ENCODE data around the gene SLC38A8.

SLC38A8 gene

DNA sequence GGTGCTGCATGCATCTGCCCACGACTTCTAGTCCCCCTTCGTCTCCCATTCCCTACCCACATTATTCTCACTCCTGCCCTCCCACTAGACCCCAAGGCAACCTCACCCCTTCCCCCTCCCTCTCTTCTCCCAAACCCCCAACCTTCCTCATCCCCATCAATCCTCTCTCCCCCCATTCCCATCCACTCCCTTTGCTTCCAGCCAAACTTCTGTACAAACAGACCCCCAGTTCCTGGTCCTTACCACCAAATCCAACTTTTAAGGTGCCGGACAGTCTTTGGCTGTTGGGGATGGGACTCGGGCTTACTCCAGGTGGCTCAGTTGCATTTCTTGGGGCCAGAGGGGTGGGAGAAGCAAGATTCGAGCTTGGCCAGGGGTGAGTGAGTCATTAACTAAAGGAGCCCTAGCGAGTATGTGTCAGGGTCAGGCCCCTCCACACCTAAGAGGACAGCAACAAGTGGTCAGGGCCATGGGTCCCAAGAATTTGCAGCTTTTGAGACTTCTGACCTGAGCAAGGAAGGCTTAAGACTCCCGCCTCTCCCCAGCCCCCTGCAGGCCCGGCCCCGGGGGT lies at the start of gene SLC38A8:
SLC38A8 (minus strand) TSS at position 488 of the 571 bp plus-strand sequence. CDS start 638 bp downstream, outside the sequence.
- no peak for DNase-seq (ENCODE audit: low spot score)
- TF ChIP-seq, protein P1, sequence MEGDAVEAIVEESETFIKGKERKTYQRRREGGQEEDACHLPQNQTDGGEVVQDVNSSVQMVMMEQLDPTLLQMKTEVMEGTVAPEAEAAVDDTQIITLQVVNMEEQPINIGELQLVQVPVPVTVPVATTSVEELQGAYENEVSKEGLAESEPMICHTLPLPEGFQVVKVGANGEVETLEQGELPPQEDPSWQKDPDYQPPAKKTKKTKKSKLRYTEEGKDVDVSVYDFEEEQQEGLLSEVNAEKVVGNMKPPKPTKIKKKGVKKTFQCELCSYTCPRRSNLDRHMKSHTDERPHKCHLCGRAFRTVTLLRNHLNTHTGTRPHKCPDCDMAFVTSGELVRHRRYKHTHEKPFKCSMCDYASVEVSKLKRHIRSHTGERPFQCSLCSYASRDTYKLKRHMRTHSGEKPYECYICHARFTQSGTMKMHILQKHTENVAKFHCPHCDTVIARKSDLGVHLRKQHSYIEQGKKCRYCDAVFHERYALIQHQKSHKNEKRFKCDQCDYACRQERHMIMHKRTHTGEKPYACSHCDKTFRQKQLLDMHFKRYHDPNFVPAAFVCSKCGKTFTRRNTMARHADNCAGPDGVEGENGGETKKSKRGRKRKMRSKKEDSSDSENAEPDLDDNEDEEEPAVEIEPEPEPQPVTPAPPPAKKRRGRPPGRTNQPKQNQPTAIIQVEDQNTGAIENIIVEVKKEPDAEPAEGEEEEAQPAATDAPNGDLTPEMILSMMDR (IDR thresholded peaks at IDR 0.05; ENCODE audit: extremely low read depth, insufficient read depth, missing control alignments) = no peak
- in situ Hi-C loops (cut with MboI; ENCODE audit: low pct_unique_long_range_greater_than_20kb, low sequenced_read_pairs, unreplicated experiment) = no loop called here

DNA sequence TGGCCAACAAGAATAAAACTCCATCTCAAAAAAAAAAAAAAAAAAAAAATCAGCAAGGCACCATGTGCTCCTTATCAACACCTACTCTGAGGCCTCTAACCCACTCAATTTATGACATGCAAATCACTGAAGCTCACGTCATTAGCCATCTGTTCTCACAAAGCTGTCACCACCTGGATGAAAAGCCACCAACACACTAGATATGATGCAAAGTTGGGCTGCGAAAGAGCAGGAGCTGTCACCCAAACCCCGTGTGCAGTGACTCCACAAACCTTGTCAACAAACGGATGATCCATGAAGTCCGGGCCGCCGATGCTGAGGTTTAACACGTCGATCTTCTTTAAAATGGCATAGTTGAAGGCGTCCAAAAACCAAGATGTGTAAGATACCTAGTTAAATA lies 48.9 kb upstream of the SLC38A8 start:
- TF ChIP-seq, protein P1 (IDR thresholded peaks at IDR 0.05; ENCODE audit: extremely low read depth, insufficient read depth, missing control alignments) = no peak
- DNase-seq (ENCODE audit: low spot score) = no peak

DNA sequence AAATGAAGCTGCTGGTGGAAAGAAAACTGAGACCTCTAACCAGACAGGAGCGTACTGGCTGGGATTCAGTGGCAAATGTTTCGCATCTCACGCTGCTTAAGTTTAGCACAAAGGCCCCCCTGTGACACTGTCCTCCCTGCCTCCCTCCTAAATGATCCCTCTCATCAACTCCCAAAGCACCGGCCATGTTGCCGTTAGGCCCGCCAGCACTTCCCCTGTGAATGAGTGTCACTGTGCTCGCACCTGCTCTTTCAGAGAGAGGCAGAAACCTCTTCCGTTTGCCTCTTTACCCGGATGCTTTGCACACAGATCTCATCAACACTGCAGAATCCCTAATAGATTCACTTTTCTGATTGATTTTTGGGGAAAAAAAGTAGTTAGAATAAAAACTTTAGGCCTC lies 47.6 kb upstream of the SLC38A8 start:
- in situ Hi-C loops (cut with MboI; ENCODE audit: low pct_unique_long_range_greater_than_20kb, low sequenced_read_pairs, unreplicated experiment) = no loop called here
- no peak for DNase-seq (ENCODE audit: low spot score)
- TF ChIP-seq, protein P1 (IDR thresholded peaks at IDR 0.05; ENCODE audit: extremely low read depth, insufficient read depth, missing control alignments) = no peak

More for the DNA sequence above, 48.9 kb upstream of the SLC38A8 start:
- in situ Hi-C loops (cut with MboI; ENCODE audit: low pct_unique_long_range_greater_than_20kb, low sequenced_read_pairs, unreplicated experiment) = no loop called here

DNA sequence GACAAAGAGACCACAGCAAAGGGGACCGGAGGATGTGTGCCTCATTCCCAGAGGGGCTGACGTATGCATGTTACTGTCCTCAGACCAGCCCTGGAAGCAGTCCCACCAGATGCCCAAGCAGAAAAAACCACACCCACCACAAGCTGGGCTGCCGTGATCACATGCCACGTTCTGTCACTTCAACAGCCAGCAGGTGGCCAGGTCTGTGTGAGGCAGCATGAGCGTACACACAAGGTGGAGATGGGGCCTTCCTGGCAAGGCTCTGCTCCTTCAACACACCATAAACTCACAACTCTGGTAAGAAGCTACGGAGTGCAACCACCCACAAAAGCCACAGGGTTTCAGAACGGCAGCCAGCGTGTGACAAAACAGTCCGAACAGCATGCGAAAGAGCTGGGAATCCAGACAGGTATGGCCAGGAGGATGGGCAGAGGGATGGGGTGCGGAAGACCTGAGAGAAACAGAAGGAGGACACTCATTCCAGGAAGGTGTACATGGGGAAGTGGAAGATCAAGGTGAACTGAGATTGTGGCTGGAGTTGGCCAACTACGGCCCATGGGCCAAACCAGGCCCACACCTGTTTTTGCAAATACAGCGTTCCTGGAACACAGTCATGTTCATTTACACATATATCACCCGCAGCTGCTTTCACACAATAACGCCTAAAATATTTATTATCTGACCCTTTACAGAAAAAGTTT lies 46.2 kb upstream of the SLC38A8 start:
- peak; percentile 70 for DNase-seq (ENCODE audit: low spot score)
- TF ChIP-seq, protein P1 (IDR thresholded peaks at IDR 0.05; ENCODE audit: extremely low read depth, insufficient read depth, missing control alignments) = peak; percentile 59
- in situ Hi-C loops (cut with MboI; ENCODE audit: low pct_unique_long_range_greater_than_20kb, low sequenced_read_pairs, unreplicated experiment) = loop anchor here (5.0 kb wide), 1 partner anchor 88 kb away; no protein-coding TSS in a partner anchor

DNA sequence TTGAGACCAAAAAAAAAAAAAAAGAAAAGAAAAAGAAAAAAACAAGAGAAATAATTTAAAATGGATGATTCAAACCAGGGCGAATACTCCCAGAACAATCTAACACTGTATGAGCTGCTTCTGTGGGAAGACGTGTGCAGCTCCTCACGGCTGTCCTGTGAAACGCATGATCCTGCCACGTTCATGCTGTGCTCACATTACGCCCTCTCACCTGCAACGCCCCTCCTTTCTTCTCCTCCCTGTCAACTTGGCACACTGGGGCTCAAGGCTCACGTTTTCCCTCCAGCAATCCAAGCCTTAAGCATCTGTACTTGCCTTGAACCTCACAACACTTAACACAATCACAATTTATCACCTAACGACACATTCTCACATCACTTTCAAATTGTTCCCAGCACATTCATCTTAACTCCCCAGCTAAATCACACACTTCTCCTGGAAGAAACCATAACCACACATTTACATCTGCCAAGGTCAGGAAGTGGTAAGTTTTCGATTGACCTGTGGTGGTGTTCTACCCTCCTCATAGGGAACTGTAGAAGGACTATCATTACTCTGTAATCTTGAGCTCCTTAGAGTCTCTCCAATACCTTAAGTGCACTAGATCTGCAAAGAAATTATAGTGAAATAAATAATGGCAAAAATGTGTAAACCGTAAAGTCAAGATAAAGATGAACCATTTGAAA lies 45.0 kb upstream of the SLC38A8 start:
- in situ Hi-C loops (cut with MboI; ENCODE audit: low pct_unique_long_range_greater_than_20kb, low sequenced_read_pairs, unreplicated experiment) = loop anchor here (5.0 kb wide), 1 partner anchor 90 kb away; no protein-coding TSS in a partner anchor
- TF ChIP-seq, protein P1 (IDR thresholded peaks at IDR 0.05; ENCODE audit: extremely low read depth, insufficient read depth, missing control alignments) = no peak
- no peak for DNase-seq (ENCODE audit: low spot score)

DNA sequence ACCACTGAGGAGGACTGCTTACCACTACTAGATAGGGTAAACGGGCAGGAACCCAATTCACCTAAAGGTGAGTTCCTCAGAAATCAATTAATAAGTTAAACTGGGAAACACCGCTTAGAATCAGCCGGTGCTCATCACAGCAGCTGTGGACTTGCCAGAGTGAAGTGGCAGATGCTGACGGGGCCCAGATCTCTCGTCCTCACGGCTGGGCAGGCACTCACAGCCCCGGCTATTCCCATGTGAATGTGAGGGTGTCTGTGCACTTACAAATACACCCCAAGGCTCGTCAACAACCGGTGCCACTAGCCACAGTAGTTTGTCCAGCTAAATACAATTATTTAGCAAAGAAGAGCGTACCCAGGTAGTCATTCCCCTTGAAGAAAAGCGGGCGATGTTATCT lies 44.4 kb upstream of the SLC38A8 start:
- TF ChIP-seq, protein P1 (IDR thresholded peaks at IDR 0.05; ENCODE audit: extremely low read depth, insufficient read depth, missing control alignments) = no peak
- in situ Hi-C loops (cut with MboI; ENCODE audit: low pct_unique_long_range_greater_than_20kb, low sequenced_read_pairs, unreplicated experiment) = loop anchor here (5.0 kb wide), 1 partner anchor 90 kb away; no protein-coding TSS in a partner anchor
- DNase-seq (ENCODE audit: low spot score) = no peak

Data from GM13977 (cell line).